HL-60/S4 treated with retinoic acid at 250 ng/mL for 4 days and 3 days (cell line): ENCODE data around the gene MAPT.

Source experiments
- in situ Hi-C: fragments of 300-500 bp; cut with MboI; formaldehyde crosslinking; loops from 2 replicates; pipeline ENCODE4 v1.7.0; 2022; ENCODE audit warnings: low sequenced_read_pairs

MAPT gene

GRCh38 chr17:45894022-45894784, at the start of gene MAPT:
TSS of gene MAPT (plus strand) at chr17:45894554. CDS start at chr17:45962338, 67,784 bp downstream.
- in situ Hi-C loops: no loop called here

GRCh38 chr17:45844695-45845375, 49.5 kb upstream of the MAPT start, which contains the start of gene SPPL2C:
TSS of gene SPPL2C (plus strand) at chr17:45844881. CDS start at chr17:45844907, 26 bp downstream.
- in situ Hi-C loops: no loop called here

DNA sequence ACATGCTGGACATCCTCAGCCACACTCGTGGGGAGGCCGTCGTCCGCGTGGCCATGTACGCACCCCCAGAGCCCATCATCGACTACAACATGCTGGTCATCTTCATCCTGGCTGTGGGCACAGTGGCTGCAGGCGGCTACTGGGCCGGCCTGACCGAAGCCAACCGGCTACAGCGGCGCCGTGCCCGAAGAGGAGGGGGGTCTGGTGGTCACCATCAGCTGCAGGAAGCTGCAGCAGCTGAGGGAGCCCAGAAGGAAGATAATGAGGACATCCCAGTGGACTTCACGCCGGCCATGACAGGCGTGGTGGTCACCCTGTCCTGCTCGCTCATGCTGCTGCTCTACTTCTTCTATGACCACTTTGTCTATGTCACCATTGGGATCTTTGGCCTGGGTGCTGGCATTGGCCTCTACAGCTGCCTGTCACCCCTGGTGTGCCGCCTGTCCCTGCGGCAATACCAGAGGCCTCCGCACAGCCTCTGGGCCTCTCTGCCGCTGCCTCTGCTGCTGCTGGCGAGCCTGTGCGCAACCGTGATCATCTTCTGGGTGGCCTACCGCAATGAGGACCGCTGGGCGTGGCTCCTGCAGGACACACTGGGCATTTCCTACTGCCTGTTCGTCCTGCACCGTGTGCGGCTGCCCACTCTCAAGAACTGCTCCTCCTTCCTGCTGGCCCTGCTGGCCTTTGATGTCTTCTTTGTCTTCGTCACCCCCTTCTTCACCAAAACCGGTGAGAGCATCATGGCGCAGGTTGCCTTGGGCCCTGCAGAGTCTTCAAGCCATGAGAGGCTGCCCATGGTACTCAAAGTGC, 48.8 kb upstream of the MAPT start:
- in situ Hi-C loops: no loop called here

DNA sequence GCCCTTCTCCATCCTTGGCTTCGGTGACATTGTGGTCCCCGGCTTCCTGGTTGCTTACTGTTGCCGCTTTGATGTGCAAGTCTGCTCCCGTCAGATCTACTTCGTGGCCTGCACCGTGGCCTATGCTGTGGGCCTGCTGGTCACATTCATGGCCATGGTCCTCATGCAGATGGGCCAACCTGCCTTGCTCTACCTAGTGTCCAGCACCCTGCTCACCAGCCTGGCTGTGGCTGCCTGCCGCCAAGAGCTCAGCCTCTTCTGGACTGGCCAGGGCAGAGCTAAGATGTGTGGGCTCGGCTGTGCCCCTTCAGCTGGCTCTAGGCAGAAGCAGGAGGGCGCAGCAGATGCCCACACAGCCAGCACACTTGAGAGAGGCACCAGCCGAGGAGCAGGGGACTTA, 48.1 kb upstream of the MAPT start:
- in situ Hi-C loops: no loop called here

- in situ Hi-C loops: no loop called here
These were observed 47.7 kb upstream of the MAPT start for GRCh38 chr17:45846646-45847045.

- in situ Hi-C loops: no loop called here
These were observed 47.3 kb upstream of the MAPT start for GRCh38 chr17:45847101-45847500.

DNA sequence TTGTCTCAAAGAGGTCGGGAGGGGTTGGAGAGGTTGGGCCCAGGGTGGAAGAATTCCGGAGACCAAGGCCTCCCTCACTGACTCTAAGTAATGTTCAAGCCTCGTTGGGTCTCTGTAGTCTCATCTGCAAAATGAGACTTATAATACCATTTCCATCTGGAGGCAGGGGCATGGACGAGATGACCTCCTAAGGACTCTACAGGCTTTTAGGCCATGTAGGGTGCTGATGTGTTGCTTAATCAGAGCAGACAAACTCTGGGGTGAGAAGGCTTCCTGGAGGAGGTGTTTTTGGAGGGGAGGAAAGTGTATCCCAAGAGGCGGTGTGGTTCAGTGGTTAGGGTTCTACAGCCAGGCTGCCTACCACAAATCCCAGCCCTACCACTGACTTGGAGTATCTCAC, 46.6 kb upstream of the MAPT start:
- in situ Hi-C loops: no loop called here

DNA sequence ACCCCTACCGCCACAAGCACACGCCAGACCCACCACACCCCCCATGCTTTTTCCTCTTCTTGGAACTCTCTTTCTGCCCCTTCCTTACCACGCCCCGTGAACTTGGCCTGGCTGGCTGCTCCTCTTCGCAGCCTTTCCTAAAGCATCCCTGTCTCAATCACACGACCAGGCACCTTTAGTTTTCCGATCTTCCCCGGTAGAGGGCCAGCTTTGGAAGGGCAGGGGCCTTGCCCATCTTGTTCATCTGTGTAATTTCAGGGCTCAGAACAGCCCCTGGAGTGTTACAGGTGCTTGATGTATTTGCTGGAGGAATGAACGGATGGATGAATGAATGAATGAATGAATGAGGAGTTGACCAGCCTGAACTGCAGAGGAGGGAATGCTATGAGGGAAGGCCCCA, 45.9 kb upstream of the MAPT start:
- in situ Hi-C loops: no loop called here

DNA sequence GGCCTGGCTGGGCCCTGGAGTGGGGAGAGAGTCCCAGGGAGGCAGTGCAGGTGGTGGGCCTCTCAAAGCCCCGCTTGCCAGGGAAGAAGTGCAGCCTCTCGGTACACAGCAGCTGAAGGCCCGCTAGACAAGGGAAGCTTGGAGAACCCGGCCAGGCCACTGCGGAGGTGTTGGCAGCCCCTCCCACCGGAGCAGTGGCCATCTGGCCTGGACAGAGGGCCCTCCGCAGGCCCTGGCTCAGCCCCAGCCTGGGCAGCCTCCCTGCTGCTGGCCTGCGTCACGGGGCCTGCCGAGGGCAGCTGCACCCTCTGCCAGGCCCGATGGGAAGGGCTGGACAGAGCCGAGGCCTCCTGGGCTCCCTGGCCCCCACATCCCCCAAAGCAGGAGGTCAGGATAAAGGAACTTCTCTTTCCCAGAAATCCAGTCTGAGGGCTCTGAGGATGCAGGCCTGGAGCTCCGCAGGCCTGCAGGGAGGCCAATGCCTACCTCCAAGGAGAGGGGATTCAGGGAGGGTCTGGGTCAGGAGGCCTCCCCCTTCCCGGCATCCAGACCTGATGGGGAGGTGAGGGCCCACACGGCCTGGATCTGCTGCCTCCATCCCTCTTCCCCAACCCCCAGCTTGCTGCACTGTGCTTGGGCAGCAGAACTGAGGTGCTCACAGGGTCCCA, 45.4 kb upstream of the MAPT start:
- in situ Hi-C loops: no loop called here

DNA sequence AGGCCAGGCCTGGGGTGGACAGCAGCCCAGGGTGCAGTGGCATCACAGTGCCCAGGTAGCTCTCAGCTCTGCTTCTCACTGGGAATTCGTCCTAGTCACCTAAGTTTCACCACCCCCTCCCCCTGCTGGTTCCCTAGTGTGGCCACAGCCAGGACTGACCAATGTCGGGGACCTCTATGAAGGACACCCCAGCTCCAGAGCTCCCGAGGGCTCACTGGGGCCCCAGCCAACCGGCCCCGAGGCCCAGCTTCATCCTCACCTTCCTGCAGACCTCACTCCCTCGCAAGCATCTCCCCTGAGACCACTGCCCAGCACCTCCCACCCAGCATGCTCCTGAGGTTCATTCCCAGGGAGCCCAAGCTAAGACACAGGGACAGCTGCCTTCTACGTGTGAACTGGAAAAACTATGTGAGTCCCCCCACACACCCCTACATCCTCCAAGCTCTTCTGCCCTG, 44.8 kb upstream of the MAPT start:
- in situ Hi-C loops: no loop called here

- in situ Hi-C loops: no loop called here
These were observed 44.3 kb upstream of the MAPT start for GRCh38 chr17:45850011-45850410.

DNA sequence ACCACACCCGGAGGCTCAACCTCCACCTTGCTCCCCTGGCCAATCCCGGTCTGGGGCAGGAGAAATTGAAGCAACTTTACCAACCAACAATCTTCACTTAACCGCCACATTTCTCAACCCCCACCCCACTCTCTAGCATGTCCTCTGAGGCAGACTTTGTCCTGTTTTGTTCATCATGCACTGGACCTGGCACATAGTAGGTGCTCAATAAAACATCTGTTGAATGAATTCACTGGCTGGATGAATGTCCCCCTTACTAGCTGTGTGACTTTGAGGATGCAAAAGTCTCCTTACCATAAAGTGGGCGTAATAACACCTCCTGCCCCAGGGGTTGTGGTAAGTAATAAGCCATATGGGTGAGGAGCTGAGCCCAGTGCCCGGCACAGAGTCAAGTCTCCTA, 43.9 kb upstream of the MAPT start:
- in situ Hi-C loops: no loop called here

GRCh38 chr17:45851022-45851421, 43.3 kb upstream of the MAPT start:
- in situ Hi-C loops: no loop called here

DNA sequence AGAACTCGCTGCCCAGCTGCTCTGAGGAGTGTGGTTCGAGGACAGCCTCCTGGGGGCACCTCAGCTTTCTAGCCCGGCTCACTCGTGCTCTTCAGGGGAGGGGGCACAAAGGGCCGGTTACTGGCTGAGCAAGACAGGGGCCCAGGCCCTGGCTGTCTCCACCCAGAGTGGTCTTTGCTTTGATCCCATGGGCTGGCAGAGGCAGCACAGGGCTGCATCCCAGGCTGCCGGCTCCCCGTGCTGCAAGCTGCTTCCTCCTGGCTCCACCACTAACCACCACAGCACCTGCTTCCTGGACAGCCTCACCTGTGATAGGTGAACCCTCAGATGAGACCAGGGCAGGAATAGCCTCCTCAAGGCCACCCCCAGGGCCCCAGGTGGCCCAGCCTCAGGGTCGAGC, 42.9 kb upstream of the MAPT start:
- in situ Hi-C loops: no loop called here

DNA sequence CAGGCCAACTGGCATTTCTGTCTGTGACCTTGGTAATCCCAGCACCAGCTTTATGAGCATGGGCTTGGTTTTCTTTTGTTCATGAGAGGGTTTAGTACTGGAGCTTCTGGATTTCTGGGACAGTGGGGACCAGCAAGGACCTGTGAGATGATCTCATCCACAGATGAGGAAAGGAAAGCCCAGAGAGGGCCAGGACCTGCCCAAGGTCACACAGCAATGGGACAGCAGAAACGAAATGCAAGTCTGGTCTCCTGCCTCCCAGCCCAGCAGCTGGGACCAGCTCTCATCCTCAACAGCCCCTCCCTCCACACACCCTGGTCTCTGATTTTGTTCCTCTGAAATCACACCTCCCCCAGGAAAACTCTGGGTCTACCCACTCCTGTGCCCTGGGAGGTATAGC, 42.5 kb upstream of the MAPT start:
- in situ Hi-C loops: no loop called here

DNA sequence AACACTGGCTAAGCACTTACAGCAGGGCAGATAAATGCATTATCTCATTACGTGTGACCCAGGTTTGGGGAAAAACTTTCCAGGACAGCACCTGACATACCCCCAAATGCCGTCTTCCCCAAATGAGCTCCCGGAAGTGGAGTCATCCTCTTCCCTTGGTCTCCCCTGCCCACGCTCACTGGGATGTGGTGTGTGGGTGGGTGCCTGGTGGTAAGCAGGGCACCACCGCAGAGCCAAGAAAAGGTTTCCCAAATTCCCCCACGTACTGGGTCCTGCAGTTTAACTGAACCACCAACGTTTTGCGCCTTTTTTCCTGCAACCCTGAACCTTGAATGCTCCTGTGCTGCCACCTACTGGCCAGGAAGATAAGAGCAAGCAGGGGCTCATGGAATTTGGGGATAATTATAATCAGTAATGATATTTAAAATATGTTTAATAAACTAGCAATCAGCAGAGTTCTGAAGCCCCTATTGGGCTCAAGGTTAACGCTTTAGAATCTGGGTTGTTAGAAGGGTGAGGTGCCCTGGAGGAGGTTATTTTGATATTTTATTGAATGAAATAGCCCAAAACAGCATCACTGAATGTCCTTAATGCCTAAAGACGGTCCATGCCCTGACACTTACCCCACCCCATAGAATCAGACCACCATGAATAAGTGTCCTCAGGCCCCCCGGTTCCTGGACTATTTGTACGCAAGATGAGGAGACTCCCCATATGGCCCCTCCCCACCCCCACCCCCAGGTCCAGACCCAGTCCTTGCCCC, 41.6 kb upstream of the MAPT start:
- in situ Hi-C loops: no loop called here

GRCh38 chr17:45854209-45854608, 40.1 kb upstream of the MAPT start:
- in situ Hi-C loops: no loop called here

DNA sequence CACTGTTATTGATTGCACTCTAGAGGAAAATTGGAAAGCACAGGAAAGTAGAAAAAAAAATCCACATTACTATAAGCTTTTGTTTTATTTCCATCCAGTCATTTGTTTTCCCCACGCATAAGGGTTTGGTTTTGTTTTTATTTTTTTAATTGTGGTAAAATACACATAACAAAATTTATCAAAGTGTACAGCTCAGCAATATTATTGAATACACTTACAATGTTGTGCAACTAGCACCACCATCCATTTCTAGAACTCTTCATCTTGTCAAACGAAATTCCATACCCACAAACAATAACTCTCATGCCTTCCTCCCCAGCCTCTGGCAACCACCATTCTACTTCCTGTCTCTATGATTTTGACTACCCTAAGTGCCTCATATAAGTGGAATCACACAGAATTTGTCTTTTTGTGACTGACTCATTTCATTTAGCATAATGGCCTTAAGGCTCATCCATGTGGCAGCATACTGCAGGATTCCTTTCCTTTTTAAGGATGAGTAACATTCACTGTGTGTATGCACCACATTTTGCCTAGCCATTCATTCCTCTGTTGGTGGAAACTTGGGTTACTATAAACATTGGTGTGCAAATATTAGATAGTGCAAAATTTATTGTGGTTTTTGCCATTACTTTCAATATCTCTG, 38.5 kb upstream of the MAPT start:
- in situ Hi-C loops: no loop called here

- in situ Hi-C loops: no loop called here
These were observed 36.2 kb upstream of the MAPT start for GRCh38 chr17:45857977-45858708.
